ENCODE data around the gene GGT5.

GRCh38 chr22:24178021-24178431, 66.9 kb downstream of the GGT5 start:
- TF ChIP-seq ETV6 (CRISPR knock-in tag; conservative IDR thresholded peaks at IDR 0.05) (no peak), ATF6 (CRISPR knock-in tag; conservative IDR thresholded peaks at IDR 0.05) (no peak), RFX1 (IDR thresholded peaks at IDR 0.05) (no peak), SETDB1 (CRISPR knock-in tag; IDR thresholded peaks at IDR 0.05; ENCODE audit: borderline replicate concordance) (no peak), SP4 (CRISPR knock-in tag; IDR thresholded peaks at IDR 0.05) (no peak), EZH2 (conservative IDR thresholded peaks at IDR 0.05; ENCODE audit: low read depth, low read length) (no peak), CTCF (CRISPR knock-in tag; IDR thresholded peaks at IDR 0.05) (no peak), ZNF619 (CRISPR knock-in tag; IDR thresholded peaks at IDR 0.05) (no peak), TP53 (CRISPR knock-in tag; conservative IDR thresholded peaks at IDR 0.05) (no peak), ZNF281 (CRISPR knock-in tag; IDR thresholded peaks at IDR 0.05; ENCODE audit: borderline replicate concordance) (no peak), ZNF256 (CRISPR knock-in tag; conservative IDR thresholded peaks at IDR 0.05) (no peak), RBAK (CRISPR knock-in tag; IDR thresholded peaks at IDR 0.05) (no peak)
- TF ChIP-seq, protein P1, sequence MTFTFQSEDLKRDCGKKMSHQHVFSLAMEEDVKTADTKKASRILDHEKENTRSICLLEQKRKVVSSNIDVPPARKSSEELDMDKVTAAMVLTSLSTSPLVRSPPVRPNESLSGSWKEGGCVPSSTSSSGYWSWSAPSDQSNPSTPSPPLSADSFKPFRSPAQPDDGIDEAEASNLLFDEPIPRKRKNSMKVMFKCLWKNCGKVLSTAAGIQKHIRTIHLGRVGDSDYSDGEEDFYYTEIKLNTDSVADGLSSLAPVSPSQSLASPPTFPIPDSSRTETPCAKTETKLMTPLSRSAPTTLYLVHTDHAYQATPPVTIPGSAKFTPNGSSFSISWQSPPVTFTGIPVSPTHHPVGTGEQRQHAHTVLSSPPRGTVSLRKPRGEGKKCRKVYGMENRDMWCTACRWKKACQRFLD (CRISPR knock-in tag; IDR thresholded peaks at IDR 0.05; ENCODE audit: borderline replicate concordance), result no peak
- TF ChIP-seq, protein P2, sequence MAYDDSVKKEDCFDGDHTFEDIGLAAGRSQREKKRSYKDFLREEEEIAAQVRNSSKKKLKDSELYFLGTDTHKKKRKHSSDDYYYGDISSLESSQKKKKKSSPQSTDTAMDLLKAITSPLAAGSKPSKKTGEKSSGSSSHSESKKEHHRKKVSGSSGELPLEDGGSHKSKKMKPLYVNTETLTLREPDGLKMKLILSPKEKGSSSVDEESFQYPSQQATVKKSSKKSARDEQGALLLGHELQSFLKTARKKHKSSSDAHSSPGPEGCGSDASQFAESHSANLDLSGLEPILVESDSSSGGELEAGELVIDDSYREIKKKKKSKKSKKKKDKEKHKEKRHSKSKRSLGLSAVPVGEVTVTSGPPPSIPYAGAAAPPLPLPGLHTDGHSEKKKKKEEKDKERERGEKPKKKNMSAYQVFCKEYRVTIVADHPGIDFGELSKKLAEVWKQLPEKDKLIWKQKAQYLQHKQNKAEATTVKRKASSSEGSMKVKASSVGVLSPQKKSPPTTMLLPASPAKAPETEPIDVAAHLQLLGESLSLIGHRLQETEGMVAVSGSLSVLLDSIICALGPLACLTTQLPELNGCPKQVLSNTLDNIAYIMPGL (CRISPR knock-in tag; IDR thresholded peaks at IDR 0.05; ENCODE audit: borderline replicate concordance in 1 of 2, low read depth in 1 of 2), result no peak

Data from HepG2 (cell line).